Tibial nerve (tissue), 4 donors: ENCODE measurements around the gene DYRK2.

Source experiments
- EP300 ChIP-seq, 2 donors: sonication (generic); formaldehyde crosslinking; IDR thresholded peaks; one replicate each; pipeline ENCODE4 v1.6.1; 2017; ENCODE audit warnings: antibody characterized with exemption in 2 of 2, mild to moderate bottlenecking in 1 of 2
- POLR2A ChIP-seq, 2 donors: fragments of 450-650 bp; IDR thresholded peaks; one replicate each; pipeline ENCODE4 v1.6.1; 2017; ENCODE audit warnings: antibody characterized with exemption in 2 of 2, mild to moderate bottlenecking in 2 of 2, moderate library complexity in 2 of 2
- TF ChIP-seq, protein P1 (sequence below), 5 experiments: fragments of 200-600 bp in 3 of 5; fragments of 450-650 bp in 2 of 5; sonication (generic) in 3 of 5; IDR thresholded peaks; one replicate each; pipeline ENCODE4 v1.5.1; 2016 to 2019; ENCODE audit warnings: antibody characterized with exemption in 5 of 5, mild to moderate bottlenecking in 3 of 5, moderate library complexity in 2 of 5

DNA sequence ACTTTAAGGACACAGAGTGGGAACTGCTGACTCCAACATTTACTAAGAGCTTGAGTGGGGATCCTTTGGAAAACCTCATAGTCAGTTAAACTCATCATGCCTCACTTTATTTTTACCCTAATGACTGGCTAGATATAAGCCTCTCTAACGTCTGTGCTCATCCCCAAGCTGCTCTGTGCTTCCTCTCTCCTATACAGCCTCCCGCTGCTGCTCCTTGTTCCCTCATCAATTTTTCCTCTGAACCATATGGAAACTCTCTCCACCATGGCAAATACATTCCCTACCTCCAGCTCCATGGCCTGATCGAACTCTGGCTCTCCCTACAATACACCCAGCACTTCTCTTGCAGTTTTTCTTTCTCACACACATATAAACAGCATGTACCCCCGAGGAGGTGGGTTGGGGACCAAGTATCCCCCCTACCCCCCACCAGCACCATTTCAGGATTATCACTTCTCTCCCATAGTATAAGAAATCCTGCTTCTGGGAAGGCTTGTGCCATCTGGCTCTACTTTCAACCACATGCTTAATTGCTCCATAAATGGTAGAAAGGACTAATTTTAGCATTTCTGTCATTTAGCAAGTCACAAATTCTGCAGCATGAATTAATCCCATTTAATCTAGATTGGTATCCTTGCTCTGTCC lies 39.2 kb upstream of the DYRK2 start:
- TF ChIP-seq, protein P1, sequence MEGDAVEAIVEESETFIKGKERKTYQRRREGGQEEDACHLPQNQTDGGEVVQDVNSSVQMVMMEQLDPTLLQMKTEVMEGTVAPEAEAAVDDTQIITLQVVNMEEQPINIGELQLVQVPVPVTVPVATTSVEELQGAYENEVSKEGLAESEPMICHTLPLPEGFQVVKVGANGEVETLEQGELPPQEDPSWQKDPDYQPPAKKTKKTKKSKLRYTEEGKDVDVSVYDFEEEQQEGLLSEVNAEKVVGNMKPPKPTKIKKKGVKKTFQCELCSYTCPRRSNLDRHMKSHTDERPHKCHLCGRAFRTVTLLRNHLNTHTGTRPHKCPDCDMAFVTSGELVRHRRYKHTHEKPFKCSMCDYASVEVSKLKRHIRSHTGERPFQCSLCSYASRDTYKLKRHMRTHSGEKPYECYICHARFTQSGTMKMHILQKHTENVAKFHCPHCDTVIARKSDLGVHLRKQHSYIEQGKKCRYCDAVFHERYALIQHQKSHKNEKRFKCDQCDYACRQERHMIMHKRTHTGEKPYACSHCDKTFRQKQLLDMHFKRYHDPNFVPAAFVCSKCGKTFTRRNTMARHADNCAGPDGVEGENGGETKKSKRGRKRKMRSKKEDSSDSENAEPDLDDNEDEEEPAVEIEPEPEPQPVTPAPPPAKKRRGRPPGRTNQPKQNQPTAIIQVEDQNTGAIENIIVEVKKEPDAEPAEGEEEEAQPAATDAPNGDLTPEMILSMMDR (IDR thresholded peaks at IDR 0.05), result no peak
- TF ChIP-seq POLR2A (IDR thresholded peaks at IDR 0.05) (no peak), EP300 (IDR thresholded peaks at IDR 0.05) (no peak)
